ENCODE results near the gene TESPA1.

DNA sequence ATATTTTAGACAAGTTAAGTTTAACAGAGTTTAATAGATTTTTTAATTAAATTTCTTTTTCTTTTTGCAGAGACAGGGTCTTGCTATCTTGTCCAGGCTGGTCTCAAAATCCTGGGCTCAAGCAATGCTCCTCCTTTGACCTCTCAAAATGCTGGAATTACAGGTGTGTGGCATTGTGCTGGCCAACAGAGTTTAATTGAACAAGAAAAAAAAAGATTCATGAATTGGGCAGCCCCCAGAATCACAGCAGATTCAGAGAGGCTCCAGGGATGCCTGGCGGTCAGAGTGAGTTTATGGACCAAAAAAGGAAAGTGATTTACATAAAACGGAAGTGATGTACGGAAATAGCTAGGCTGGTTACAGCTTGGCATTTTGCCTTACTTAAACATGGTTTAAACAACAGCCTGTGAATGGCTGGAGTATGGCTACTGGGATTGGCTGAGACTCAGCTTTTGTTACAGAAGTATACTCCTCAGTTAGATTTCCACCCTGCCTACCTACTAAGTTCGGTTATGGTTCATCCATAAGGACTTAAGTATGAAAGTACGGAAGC is 14.5 kb upstream of the TESPA1 start:
- TF ChIP-seq, protein P1, sequence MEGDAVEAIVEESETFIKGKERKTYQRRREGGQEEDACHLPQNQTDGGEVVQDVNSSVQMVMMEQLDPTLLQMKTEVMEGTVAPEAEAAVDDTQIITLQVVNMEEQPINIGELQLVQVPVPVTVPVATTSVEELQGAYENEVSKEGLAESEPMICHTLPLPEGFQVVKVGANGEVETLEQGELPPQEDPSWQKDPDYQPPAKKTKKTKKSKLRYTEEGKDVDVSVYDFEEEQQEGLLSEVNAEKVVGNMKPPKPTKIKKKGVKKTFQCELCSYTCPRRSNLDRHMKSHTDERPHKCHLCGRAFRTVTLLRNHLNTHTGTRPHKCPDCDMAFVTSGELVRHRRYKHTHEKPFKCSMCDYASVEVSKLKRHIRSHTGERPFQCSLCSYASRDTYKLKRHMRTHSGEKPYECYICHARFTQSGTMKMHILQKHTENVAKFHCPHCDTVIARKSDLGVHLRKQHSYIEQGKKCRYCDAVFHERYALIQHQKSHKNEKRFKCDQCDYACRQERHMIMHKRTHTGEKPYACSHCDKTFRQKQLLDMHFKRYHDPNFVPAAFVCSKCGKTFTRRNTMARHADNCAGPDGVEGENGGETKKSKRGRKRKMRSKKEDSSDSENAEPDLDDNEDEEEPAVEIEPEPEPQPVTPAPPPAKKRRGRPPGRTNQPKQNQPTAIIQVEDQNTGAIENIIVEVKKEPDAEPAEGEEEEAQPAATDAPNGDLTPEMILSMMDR (conservative IDR thresholded peaks at IDR 0.05 in 1 of 2, IDR thresholded peaks at IDR 0.05 in 1 of 2; ENCODE audit: extremely low read depth in 1 of 2, insufficient read depth in 1 of 2, low read depth in 1 of 2, low read length in 2 of 2): no peak
- no peak for TF ChIP-seq EZH2 (IDR thresholded peaks at IDR 0.05; ENCODE audit: borderline replicate concordance, low read length)

All from mammary epithelial cell (primary cell).